Inflammatory macrophage treated with lipopolysaccharide for 1 hour (primary cell): ENCODE measurements around the gene FER.
"Not testable (repeated sequence)": the region's sequence is repeated elsewhere in the genome, so short reads cannot be mapped to it uniquely, and the experiment has no call there.

Experiments used
- DNase-seq, 2 donors: peaks; one replicate each; pipeline ENCODE4 v3.0.0-alpha.2; 2020 to 2022

FER gene

GRCh38 chr5:109052216-109052615, 304.5 kb downstream of the FER start:
- DNase-seq, result not testable (repeated sequence)

- DNase-seq, result no peak
Measured at GRCh38 chr5:109053995-109054417, 306.3 kb downstream of the FER start.

GRCh38 chr5:109060378-109061025, 312.8 kb downstream of the FER start:
- no peak for DNase-seq

GRCh38 chr5:109062664-109063063, 315.0 kb downstream of the FER start:
- DNase-seq, result no peak

- no peak for DNase-seq
Measured at GRCh38 chr5:109063223-109063622, 315.5 kb downstream of the FER start.

GRCh38 chr5:109076741-109077140, 329.0 kb downstream of the FER start:
- DNase-seq, result no peak

- no peak for DNase-seq
Measured at GRCh38 chr5:109078448-109078847, 330.8 kb downstream of the FER start.

GRCh38 chr5:109080481-109080880, 332.8 kb downstream of the FER start:
- no peak for DNase-seq

- no peak for DNase-seq
Measured at GRCh38 chr5:109080896-109081295, 333.2 kb downstream of the FER start.

GRCh38 chr5:109083937-109084336, 336.2 kb downstream of the FER start:
- no peak for DNase-seq

GRCh38 chr5:109089191-109089590, 341.5 kb downstream of the FER start:
- DNase-seq, result no peak

- no peak for DNase-seq
Measured at GRCh38 chr5:109099081-109099480, 351.4 kb downstream of the FER start.

GRCh38 chr5:109100971-109101370, 353.3 kb downstream of the FER start:
- no peak for DNase-seq

GRCh38 chr5:109102096-109102690, 354.5 kb downstream of the FER start:
- no peak for DNase-seq

GRCh38 chr5:109105631-109106267, 358.1 kb downstream of the FER start:
- DNase-seq, result no peak

GRCh38 chr5:109111680-109112079, 364.0 kb downstream of the FER start:
- no peak for DNase-seq

- no peak for DNase-seq
Measured at GRCh38 chr5:109113608-109114007, 365.9 kb downstream of the FER start.

GRCh38 chr5:109121225-109121624, 373.5 kb downstream of the FER start:
- no peak for DNase-seq

GRCh38 chr5:109125755-109126429, 378.2 kb downstream of the FER start:
- no peak for DNase-seq

GRCh38 chr5:109126481-109126880, 378.8 kb downstream of the FER start:
- DNase-seq, result no peak

GRCh38 chr5:109136906-109137305, 389.2 kb downstream of the FER start:
- no peak for DNase-seq

- DNase-seq, result no peak
Measured at GRCh38 chr5:109141222-109142200, 393.8 kb downstream of the FER start.

GRCh38 chr5:109143031-109143430, 395.3 kb downstream of the FER start:
- DNase-seq, result no peak
